ENCODE results near the gene TRIP4.

Gene TRIP4

DNA sequence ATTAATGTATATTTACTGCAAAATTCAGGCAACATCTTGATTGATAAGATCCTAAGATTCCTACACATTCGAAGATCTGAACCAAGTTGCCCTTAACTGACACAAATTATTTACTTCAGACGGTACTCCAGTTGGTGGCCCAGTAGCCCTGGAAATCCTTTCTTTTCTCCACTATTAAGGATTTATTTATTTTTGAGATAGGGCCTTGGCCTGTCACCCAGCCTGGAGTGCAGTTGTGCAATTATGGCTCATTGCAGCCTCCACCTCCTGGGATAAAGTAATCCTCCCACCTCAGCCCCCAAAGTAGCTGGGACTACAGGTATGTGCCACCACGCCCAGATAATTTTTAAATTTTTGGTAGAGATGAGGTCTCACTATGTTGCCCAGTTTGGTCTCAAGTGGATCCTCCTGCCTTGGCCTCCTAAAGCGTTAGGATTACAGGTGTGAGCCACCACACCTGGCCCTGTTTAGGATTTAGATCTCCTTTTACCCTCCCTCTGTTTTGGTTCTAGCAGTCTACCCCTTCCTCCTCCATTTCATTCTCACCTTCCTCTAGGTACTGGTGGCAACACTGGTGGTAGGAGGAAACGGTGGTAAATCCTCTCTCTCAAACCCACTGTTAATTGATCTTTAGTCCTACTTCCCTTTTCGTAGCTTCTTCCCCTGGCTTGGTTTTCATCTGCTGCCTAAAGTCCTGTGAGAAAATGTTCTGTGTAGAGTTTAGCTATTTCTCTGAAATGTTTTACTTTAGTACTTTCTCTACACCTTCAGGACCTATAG is 60.1 kb downstream of the TRIP4 start:
- DNase-seq (ENCODE audit: low read depth in 2 of 2): no peak

DNA sequence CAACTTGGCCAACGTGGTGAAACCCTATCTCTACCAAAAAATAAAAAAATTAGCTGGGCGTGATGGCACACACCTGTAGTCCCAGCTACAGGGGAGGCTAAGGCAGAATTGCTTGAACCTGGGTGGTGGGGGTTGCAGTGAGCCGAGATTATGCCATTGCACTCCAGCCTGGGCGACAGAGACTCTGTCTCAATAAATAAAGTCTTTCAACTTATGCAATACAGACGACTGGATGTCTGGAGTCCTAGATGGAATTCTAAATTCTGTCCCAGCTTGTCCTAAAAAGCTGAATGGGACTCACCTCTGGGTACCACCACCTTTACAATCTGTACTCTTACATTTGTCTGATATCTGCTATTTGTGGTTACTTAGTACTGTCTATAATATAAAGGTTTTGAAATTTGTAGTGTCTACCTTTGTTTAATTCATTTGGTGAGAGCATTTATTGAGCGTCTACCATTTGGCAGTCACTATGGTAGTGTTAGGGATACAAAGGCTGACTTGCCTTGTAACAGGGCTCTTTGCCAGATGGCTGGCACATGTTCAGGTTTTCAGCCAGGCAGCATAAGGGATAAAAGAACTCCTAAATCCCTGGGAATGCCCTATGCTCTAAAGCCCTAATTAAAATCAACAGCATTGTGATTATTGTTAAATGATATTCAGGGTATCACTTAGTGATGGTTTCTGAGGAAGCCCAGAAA is 65.5 kb downstream of the TRIP4 start:
- DNase-seq (ENCODE audit: low read depth in 2 of 2): no peak

GRCh38 chr15:64453689-64454037 is 66.0 kb downstream of the TRIP4 start:
- DNase-seq (ENCODE audit: low read depth in 2 of 2): no peak

GRCh38 chr15:64454282-64454681 is 66.6 kb downstream of the TRIP4 start:
- no peak for DNase-seq (ENCODE audit: low read depth in 2 of 2)

DNA sequence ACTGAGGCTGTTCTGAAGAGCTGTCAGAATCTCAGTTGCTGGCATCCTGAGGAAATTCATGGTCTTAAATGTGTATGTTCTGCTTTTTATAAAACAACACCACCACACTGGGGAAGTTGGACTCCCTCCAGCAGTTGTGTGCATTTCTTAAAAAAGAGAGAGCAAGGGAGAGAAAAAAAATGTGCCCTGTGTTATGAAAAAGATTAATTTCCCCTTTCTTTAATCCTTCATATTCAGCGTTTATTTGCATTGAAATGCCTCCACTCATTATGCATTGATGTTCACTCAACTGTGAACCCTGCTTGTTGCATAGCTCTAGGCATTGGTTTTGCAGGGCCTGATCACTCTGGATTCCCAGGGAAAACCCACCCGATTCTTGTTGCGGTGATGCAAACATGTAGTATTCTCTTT is 68.3 kb downstream of the TRIP4 start:
- no peak for DNase-seq (ENCODE audit: low read depth in 2 of 2)

DNA sequence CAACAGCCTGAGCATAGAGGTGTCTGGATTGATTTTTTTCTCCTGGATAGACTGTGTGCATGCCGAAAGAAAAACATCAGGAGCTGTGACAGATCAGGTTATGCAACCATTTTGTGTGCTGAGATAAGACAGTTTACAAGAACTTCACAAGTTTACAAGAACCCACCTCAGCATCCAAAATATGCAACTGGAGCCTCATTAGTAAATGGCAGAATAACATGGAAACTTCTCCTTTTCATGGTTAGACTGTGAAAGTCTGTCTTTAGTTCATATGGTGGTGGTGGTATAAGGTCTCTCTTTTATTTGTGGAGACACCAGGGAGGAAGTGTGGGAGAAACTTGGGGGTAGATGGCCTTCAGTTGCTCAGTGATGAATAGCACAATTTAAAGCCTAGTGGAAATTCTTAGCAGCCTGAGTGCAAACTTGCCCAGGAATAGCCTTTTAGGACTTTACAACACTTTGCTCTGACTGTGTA is 69.0 kb downstream of the TRIP4 start:
- DNase-seq (ENCODE audit: low read depth in 2 of 2): no peak

DNA sequence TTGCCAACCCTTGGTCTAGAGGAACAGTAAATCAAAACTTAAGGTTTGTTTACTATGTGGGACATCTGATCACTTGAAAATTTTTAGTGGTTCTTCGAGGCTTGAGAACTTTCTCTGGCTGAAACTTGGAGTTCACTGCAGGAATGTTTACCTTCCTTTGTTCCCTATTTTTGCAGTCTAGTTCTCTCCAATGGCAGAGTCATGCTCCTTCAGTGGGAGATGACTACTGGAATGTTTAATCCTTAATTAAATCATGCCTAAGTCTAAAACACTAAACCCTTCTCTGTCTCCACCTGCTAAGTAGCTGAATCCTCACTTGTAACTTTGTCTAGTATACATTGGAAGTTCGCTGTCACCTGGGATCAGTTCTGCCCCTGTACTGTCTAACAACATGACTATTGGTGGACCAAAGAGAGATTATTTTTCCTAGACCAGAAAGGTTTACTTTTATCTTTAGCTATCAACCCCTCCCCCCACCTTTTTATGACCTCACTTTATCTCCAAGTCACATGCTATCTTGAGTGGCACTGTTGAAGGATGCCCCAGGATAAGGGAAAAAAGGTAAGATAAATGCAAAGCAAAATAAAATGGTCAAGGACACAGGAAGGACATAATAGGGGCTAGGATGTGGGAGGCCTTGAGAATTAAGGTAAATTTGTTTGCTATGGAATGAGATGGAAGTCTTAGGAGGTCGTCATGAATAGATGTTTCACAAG is 71.6 kb downstream of the TRIP4 start:
- DNase-seq (ENCODE audit: low read depth in 2 of 2): no peak

DNA sequence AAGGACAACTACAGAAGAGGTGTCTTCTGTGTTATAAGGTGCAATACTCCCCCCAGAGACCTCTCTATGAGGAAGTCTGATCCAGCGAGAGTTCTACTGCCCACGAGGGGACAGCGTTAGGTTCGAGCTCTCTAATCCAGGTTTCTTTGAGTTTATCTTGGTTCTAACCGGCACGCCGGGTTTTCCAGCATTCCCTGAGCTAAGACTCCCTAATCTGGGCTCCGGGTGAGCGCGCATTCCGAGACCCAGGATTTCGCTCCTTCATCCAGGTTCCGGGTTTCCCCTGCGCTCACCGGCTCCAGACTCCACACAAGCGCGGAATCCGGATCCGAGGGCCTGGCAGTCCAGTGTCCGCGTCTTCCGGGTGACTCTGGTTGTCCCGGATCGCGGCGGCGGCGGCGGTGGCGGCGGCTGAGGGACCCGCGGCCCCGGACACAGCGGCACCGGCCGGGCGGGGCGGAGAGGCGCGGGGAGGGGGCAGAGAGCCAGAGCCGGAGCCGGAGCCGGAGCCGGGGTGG is 72.6 kb downstream of the TRIP4 start, which contains the start of gene ZNF609:
ZNF609 (plus strand) TSS at position 373 of the 518 bp plus-strand sequence. CDS start 38,842 bp downstream, outside the sequence.
- DNase-seq (ENCODE audit: low read depth in 2 of 2): peak; percentile 87 to 95

GRCh38 chr15:64460724-64461720 is 73.4 kb downstream of the TRIP4 start:
- peak; percentile 6 to 25 for DNase-seq (ENCODE audit: low read depth in 2 of 2)

GRCh38 chr15:64461721-64462162 is 74.1 kb downstream of the TRIP4 start:
- peak; percentile 4 to 14 for DNase-seq (ENCODE audit: low read depth in 2 of 2)

DNA sequence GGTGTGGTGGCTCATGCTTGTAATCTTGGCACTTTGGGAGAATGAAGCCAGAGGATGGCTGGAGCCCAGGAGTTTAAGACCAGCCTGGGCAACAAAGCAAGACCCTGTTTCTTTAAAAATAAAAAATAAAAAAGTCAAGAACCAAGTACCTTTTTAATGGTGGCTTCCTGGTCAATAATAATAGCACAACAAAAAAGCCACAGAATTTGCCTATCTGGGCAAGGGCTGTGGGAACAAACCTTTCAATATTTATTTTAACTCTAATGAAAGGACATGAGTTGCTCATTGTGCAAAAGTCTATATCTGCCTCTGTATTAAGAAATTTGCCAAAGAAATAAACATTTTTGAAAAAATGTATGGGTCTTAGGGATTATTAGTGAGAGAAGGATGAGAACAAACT is 74.9 kb downstream of the TRIP4 start:
- DNase-seq (ENCODE audit: low read depth in 2 of 2): no peak

DNA sequence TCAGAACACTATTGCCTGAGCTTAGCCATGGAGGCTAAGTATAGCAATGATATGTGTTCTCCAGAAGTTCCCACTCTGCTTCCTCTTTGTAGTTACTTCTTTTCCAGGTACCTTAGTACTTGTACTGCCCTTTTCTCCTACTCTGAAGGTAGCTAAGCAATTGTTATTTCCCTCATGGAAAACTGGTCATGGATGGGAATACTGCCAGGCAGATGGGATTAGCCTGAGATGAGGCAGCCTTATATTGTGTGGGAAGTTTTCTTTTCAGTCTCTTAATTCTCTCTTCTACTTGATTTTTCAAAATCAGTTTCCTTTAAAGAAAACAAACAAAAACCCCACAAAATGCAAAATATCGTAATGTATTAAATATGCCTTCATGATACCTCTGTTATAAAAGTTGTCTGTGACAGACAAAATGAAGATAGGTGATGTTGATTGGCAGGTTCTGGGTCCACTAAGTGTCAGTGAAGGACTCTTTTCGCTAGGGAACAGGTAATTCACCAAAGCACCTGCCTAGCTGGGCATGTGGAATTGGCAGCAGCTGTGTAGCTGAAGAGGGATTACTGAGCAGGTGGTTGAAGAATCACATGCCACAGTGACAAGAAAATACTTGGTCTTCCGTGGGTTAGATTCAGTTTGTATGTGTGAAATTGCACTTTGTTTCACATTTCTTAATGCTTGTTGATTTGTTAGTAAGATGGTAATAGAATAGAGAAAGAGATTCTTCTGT is 76.8 kb downstream of the TRIP4 start:
- no peak for DNase-seq (ENCODE audit: low read depth in 2 of 2)

- DNase-seq (ENCODE audit: low read depth in 2 of 2): no peak
Observed at GRCh38 chr15:64466408-64467141, 78.9 kb downstream of the TRIP4 start.

- no peak for DNase-seq (ENCODE audit: low read depth in 2 of 2)
Observed at GRCh38 chr15:64472161-64472560, 84.5 kb downstream of the TRIP4 start.

DNA sequence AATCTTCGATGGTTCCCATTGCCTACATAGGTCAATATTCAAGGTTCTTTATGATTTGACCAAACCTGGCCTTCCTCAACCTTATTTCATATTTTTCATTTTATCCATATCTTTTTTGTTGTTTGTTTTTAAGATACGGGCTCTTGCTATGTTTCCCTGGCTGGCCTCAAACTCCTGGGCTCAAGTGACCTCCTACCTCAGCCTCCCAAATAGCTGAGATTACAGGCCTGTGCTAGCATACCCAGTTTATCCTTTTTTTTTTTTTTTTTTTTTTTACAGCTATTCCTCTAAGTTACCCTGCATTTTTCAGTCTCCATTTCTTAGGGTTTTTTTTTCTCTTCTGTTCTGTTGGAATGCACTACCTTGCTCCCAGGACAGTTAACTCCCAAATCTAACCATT is 87.2 kb downstream of the TRIP4 start:
- DNase-seq (ENCODE audit: low read depth in 2 of 2): no peak

GRCh38 chr15:64476550-64476949 is 88.9 kb downstream of the TRIP4 start:
- DNase-seq (ENCODE audit: low read depth in 2 of 2): no peak

DNA sequence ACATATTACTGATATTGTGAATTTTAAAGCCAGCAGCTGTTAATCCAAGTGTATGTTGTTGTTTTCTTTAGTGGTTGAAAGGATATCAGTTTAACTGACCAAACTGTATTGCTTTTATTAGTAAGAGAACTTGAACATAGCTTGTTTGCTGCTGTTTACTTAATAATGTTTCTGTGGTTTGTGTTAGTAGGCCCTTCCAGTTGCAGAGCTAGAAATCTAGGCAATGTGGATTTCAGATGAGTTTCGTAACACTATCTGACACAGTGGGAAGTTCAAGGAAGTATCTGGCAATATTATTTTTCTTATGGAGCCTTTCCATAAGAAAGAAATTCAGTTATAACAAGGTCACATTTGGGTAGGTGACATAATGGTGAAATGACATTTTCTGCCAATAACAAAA is 91.2 kb downstream of the TRIP4 start:
- no peak for DNase-seq (ENCODE audit: low read depth in 2 of 2)

GRCh38 chr15:64480891-64481290 is 93.3 kb downstream of the TRIP4 start:
- no peak for DNase-seq (ENCODE audit: low read depth in 2 of 2)

- no peak for DNase-seq (ENCODE audit: low read depth in 2 of 2)
Observed at GRCh38 chr15:64483749-64484148, 96.1 kb downstream of the TRIP4 start.

GRCh38 chr15:64485796-64486195 is 98.2 kb downstream of the TRIP4 start:
- DNase-seq (ENCODE audit: low read depth in 2 of 2): no peak
